Measurements from ENCODE around the gene MITF.

Gene MITF

DNA sequence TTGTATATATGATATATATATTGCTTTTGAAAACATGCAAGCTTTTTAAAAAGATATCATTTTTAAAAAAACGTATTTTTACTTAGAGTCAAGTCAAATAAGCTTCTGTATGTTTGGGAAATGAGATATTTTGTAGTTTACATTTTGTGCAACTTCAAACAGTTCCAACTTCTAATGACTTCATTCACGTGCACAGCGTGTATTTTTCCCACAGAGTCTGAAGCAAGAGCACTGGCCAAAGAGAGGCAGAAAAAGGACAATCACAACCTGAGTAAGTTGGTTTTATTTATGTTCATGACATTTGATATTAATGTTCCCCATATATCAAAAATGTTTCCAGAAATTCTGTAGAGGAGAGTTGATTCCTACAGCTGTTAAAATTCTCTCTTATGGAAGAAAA is 212.4 kb downstream of the MITF start:
- H3K27me3 ChIP-seq (ENCODE audit: control insufficient read depth, insufficient read depth, low read length): no peaks in the 10 kb centered on the region
- H3K27ac ChIP-seq (ENCODE audit: low read depth, low read length): no peak overlapping the region
- H3K4me3 ChIP-seq (ENCODE audit: low read length): no peak overlapping the region
- H3K36me3 ChIP-seq (ENCODE audit: control insufficient read depth, insufficient read depth, low read length): no peaks in the 10 kb centered on the region
- H3K4me1 ChIP-seq (ENCODE audit: control insufficient read depth, insufficient read depth, low read length): no peaks in the 10 kb centered on the region
- no peak overlapping the region for H3K9ac ChIP-seq (ENCODE audit: low read length)

DNA sequence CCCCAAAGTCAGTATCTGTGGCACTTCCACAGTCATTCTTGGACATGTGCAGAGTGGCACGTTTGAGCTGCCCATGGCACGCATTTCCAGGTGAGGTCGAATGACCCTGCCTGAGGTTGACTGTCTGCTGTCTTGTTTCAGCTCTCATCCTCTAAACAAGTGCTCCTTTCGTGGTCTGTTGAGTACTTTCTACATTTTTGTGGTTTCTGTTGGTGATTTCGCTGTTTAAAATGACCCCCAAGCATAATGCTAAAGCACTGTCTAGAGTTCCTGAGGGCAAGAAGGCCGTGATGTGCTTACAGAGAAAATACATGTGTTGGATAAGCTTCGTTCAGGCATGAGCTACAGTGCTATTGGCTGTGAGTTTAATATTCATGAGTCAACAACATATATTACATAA is 220.3 kb downstream of the MITF start:
- Histone ChIP-seq H3K4me1 (ENCODE audit: control insufficient read depth, insufficient read depth, low read length) (no peaks in the 10 kb centered on the region), H3K27ac (ENCODE audit: low read depth, low read length) (no peak overlapping the region), H3K27me3 (ENCODE audit: control insufficient read depth, insufficient read depth, low read length) (no peaks in the 10 kb centered on the region), H3K4me3 (ENCODE audit: low read length) (no peak overlapping the region), H3K9ac (ENCODE audit: low read length) (no peak overlapping the region), H3K36me3 (ENCODE audit: control insufficient read depth, insufficient read depth, low read length) (peaks cover 4% of the 10 kb centered on the region)

DNA sequence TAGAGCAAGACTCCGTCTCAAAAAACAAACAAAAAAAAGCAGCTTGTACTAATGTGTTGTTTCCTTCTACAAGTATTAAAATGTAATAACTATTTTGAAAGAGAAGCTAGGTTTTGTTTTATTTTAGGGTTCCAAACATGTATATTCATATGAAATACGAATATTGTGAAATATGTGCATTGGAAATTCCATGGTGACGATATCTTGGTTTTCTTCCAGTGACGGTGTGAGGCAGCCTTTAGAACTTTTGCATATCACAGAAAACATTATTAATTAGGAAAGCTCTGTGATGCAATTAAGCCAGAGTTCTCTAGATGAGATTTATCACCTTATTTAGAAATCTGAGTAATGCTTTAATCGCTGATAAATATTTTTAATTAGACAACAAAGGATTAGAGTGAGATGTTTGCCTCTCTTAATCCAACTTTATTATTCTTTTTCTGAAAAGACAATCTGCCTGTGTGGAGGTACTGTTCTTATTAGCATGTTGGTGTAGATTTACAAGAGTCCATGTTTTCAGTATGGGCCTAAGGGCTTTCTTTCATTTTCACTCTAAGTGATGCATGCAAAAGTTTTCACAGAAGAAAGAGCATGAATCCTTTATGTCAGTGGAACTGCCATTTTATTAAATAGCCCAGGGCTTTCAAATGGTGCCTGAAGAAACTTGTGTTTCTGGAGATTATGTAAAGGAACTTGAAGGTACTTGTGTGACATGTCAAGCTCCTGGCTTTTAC is 222.6 kb downstream of the MITF start:
- Histone ChIP-seq H3K4me1 (ENCODE audit: control insufficient read depth, insufficient read depth, low read length) (no peaks in the 10 kb centered on the region), H3K27ac (ENCODE audit: low read depth, low read length) (no peak overlapping the region), H3K4me3 (ENCODE audit: low read length) (no peak overlapping the region), H3K9ac (ENCODE audit: low read length) (no peak overlapping the region), H3K36me3 (ENCODE audit: control insufficient read depth, insufficient read depth, low read length) (peaks cover 7% of the 10 kb centered on the region), H3K27me3 (ENCODE audit: control insufficient read depth, insufficient read depth, low read length) (no peaks in the 10 kb centered on the region)

DNA sequence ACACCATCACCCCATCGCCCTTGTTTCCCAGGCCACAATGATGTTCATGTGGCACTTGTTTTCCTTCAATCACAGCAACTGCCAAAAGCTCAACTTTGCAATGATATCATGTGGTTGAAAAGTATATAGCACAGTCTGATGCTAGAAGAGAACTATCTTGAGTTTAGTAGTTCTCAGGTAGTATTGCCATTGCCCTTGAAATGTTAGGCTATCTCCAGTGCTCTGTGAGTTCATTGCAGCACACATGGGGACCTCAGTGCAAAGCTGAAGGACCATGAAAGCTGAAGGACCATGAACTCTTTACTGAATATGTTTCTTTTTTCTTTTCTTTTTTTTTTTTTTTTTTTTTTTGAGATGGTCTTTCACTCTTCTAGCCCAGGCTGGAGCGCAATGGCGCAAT is 224.4 kb downstream of the MITF start:
- no peak overlapping the region for H3K27ac ChIP-seq (ENCODE audit: low read depth, low read length)
- H3K9ac ChIP-seq (ENCODE audit: low read length): no peak overlapping the region
- peaks cover 7% of the 10 kb centered on the region for H3K36me3 ChIP-seq (ENCODE audit: control insufficient read depth, insufficient read depth, low read length)
- no peaks in the 10 kb centered on the region for H3K27me3 ChIP-seq (ENCODE audit: control insufficient read depth, insufficient read depth, low read length)
- H3K4me3 ChIP-seq (ENCODE audit: low read length): no peak overlapping the region
- no peaks in the 10 kb centered on the region for H3K4me1 ChIP-seq (ENCODE audit: control insufficient read depth, insufficient read depth, low read length)

DNA sequence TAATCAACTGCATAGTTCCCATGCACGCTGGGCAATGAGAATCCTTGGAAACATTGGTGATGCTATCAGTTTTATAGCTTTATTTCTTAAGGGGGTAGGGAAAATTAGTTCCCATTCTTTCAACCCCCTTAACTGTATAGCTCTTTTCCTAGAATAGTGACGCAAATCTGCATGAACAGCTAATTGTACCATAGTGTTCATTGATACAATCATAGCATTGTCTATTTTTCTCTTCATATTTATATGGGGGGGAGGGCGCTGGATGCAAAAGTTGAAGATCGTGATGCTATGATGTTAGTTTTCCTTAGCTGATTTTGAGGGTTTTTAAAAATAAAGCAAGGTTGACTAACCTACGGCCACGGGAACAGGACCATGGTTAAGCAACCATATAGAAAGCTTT is 227.9 kb downstream of the MITF start:
- Histone ChIP-seq H3K27ac (ENCODE audit: low read depth, low read length) (no peak overlapping the region), H3K27me3 (ENCODE audit: control insufficient read depth, insufficient read depth, low read length) (no peaks in the 10 kb centered on the region), H3K36me3 (ENCODE audit: control insufficient read depth, insufficient read depth, low read length) (peaks cover 3% of the 10 kb centered on the region)

DNA sequence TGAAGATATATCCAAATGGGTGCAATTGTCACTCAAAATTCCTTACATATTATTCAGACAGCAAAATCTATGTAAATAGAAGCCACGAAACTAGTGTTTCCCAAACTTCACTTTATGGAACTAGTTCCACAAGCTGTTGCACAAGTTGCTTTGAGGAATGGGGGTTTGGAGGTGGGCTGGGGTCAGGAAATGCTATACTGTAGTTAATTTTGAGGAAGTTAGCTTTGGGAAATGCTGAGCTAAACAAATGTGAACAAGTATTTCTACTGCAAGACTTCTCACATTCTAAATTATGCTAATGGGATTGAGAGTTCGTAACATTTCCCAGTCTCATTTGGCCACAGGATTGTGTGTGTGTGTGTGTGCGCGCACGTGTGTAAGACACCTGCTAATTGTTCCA is 231.6 kb downstream of the MITF start:
- H3K4me1 ChIP-seq (ENCODE audit: control insufficient read depth, insufficient read depth, low read length): peaks cover 2% of the 10 kb centered on the region

More for the DNA sequence above, 227.9 kb downstream of the MITF start:
- H3K4me3 ChIP-seq (ENCODE audit: low read length): no peak overlapping the region
- H3K9ac ChIP-seq (ENCODE audit: low read length): no peak overlapping the region
- H3K4me1 ChIP-seq (ENCODE audit: control insufficient read depth, insufficient read depth, low read length): peaks cover 2% of the 10 kb centered on the region

DNA sequence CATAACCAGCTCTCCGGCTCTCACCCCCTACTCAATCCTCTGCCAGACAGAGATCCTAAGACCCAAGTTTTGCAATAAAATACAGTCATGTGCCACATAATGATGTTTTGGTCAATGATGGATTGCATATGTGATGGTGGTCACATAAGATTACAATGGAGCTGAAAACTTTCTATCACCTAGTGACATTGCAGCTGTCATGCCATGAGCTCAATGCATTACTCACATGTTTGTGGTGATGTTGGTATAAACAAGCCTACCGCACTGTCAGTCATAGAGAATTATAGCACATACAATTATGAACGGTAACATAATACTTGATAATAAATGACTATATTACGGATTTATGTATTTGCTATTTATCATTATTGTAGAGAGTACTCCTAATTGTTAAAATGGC is 233.4 kb downstream of the MITF start:
- H3K36me3 ChIP-seq (ENCODE audit: control insufficient read depth, insufficient read depth, low read length): no peaks in the 10 kb centered on the region
- H3K27ac ChIP-seq (ENCODE audit: low read depth, low read length): no peak overlapping the region
- peaks cover 2% of the 10 kb centered on the region for H3K4me1 ChIP-seq (ENCODE audit: control insufficient read depth, insufficient read depth, low read length)
- no peak overlapping the region for H3K4me3 ChIP-seq (ENCODE audit: low read length)
- H3K27me3 ChIP-seq (ENCODE audit: control insufficient read depth, insufficient read depth, low read length): no peaks in the 10 kb centered on the region
- H3K9ac ChIP-seq (ENCODE audit: low read length): no peak overlapping the region

More for the DNA sequence above, 231.6 kb downstream of the MITF start:
- Histone ChIP-seq H3K36me3 (ENCODE audit: control insufficient read depth, insufficient read depth, low read length) (no peaks in the 10 kb centered on the region), H3K9ac (ENCODE audit: low read length) (no peak overlapping the region), H3K4me3 (ENCODE audit: low read length) (no peak overlapping the region), H3K27ac (ENCODE audit: low read depth, low read length) (no peak overlapping the region), H3K27me3 (ENCODE audit: control insufficient read depth, insufficient read depth, low read length) (no peaks in the 10 kb centered on the region)

DNA sequence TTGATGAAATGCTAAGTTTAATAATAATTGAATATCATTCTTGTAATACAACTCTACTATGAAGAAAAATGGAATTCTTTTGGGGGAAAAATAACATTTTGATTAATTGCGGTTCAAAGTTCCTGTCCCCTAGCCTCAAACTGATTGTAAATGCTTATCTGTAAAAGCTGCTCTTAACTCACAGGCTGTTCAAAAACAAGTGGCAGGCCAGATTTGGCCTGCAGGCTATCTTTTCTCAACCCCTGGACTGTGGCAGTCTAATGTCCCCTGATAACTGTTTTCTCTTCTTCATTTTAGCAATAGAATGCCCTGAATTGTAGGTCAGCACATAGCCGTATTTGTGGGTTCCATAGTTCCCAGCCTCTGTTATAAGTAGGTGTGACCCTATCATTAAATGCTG is 236.8 kb downstream of the MITF start:
- H3K4me1 ChIP-seq (ENCODE audit: control insufficient read depth, insufficient read depth, low read length): peaks cover 2% of the 10 kb centered on the region
- H3K27ac ChIP-seq (ENCODE audit: low read depth, low read length): no peak overlapping the region
- no peaks in the 10 kb centered on the region for H3K27me3 ChIP-seq (ENCODE audit: control insufficient read depth, insufficient read depth, low read length)
- no peak overlapping the region for H3K4me3 ChIP-seq (ENCODE audit: low read length)
- H3K36me3 ChIP-seq (ENCODE audit: control insufficient read depth, insufficient read depth, low read length): no peaks in the 10 kb centered on the region
- no peak overlapping the region for H3K9ac ChIP-seq (ENCODE audit: low read length)

DNA sequence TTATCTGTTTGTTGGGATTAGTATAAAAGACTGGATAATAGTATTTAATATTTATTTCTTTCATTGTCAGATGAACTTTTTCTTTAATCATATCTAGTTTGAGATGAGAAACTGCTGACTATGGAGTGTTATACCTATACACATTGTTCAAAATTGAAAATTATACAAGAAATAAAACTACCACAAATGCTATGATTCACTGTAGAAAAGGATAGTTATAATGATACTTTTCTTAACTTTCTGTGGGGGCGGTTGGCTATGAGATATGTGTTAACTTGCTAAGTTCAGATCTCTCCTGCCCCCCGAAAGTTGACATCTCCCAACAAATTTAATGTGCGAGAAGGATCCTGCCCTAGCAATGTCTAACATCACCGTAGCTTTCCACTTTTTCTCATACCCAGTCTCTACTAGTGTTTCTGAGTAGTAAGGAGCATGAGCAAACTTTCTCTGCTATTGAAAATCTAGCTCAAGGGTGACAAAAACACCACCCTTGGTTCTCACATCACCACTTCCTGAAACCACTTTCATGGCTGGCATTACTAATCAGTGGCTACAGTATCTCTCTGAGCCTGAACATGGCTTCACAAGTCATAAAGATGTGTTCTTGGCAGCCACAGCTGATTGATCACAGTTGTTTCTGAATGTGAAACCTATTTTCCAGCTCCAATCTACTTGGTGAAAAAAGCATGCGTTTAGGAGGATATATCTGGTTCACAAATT is 244.4 kb downstream of the MITF start:
- Histone ChIP-seq H3K4me1 (ENCODE audit: control insufficient read depth, insufficient read depth, low read length) (no peaks in the 10 kb centered on the region), H3K4me3 (ENCODE audit: low read length) (no peak overlapping the region), H3K9ac (ENCODE audit: low read length) (no peak overlapping the region), H3K27me3 (ENCODE audit: control insufficient read depth, insufficient read depth, low read length) (no peaks in the 10 kb centered on the region), H3K36me3 (ENCODE audit: control insufficient read depth, insufficient read depth, low read length) (no peaks in the 10 kb centered on the region), H3K27ac (ENCODE audit: low read depth, low read length) (no peak overlapping the region)

DNA sequence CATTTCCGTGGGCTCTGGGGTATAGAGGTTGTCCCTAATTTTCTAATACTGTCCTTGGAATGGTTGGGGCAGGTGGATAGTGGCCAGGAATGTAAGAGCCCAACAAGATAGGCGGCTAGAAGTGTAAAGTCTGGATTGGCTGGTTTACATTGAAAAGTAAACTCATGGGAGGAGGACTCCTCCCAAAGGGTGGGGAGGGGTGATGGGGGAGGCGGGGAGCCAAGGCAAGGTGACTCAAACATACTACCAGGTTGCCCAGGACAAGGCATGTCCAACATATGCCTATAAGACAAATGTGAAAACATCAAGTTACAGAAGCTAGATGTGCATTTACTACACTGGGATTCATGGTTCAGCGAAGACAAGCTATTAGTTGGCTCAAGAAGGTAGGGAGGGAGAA is 246.0 kb downstream of the MITF start:
- Histone ChIP-seq H3K4me1 (ENCODE audit: control insufficient read depth, insufficient read depth, low read length) (no peaks in the 10 kb centered on the region), H3K9ac (ENCODE audit: low read length) (no peak overlapping the region), H3K4me3 (ENCODE audit: low read length) (no peak overlapping the region), H3K36me3 (ENCODE audit: control insufficient read depth, insufficient read depth, low read length) (no peaks in the 10 kb centered on the region), H3K27me3 (ENCODE audit: control insufficient read depth, insufficient read depth, low read length) (no peaks in the 10 kb centered on the region), H3K27ac (ENCODE audit: low read depth, low read length) (no peak overlapping the region)

DNA sequence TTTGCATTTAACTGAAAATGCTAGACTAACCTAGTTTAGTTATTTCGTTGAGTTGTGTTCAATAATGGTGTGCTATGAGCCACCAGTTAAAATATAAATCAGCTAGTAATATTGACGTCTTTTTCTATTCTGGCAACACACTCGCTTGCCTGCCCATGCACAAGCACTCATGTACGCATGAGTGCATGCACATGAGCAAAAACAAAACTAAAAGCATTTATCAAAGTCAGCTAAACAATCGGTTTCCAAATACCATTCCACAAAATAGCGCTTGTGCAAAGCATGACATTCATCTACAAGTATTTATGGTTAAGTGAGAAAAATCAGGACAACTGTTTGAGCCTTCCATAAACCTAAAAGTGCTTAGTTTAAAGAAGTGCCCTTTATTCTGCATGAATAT is 247.2 kb downstream of the MITF start:
- Histone ChIP-seq H3K4me1 (ENCODE audit: control insufficient read depth, insufficient read depth, low read length) (no peaks in the 10 kb centered on the region), H3K27me3 (ENCODE audit: control insufficient read depth, insufficient read depth, low read length) (no peaks in the 10 kb centered on the region), H3K9ac (ENCODE audit: low read length) (no peak overlapping the region), H3K36me3 (ENCODE audit: control insufficient read depth, insufficient read depth, low read length) (no peaks in the 10 kb centered on the region), H3K4me3 (ENCODE audit: low read length) (no peak overlapping the region), H3K27ac (ENCODE audit: low read depth, low read length) (no peak overlapping the region)

DNA sequence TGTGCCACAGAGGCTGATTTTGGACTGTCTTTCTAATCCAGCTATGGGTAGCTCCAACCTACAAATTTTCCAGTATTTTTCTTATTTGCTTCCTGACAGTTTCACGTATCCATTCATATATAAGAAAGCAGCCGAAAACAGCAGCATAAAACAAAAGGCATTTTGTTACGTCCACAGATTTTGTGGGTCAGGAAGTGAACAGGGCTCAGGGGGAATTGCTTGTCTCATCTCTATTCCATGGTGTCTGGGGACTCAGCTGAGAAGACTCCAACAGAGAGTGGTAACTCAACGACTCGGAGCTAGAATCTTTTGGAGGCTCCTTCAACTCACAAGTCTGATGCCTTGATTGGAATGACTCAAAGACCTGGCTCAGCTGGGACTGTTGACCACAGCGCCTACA is 248.6 kb downstream of the MITF start:
- Histone ChIP-seq H3K36me3 (ENCODE audit: control insufficient read depth, insufficient read depth, low read length) (no peaks in the 10 kb centered on the region), H3K4me3 (ENCODE audit: low read length) (no peak overlapping the region), H3K9ac (ENCODE audit: low read length) (no peak overlapping the region), H3K27ac (ENCODE audit: low read depth, low read length) (no peak overlapping the region), H3K4me1 (ENCODE audit: control insufficient read depth, insufficient read depth, low read length) (no peaks in the 10 kb centered on the region), H3K27me3 (ENCODE audit: control insufficient read depth, insufficient read depth, low read length) (no peaks in the 10 kb centered on the region)

DNA sequence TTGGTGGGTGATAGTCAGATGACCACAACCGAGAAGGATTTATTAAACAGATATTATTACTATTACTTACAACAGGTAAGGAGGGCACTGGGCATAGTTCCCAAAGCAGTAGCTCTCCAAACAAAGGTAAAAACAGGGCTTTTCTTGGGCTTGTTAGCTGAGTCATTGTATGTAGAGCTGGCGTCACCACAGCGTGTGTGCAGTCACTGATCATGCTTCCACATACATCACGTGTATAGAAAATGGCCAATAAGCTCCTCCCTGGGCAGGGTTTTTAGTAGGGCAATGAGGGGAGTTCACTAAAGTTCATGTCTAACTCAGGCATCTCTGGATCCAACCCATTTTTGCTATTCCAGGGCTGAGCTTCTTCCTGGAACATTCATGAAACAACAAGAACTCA is 254.5 kb downstream of the MITF start:
- H3K9ac ChIP-seq (ENCODE audit: low read length): no peak overlapping the region
- no peaks in the 10 kb centered on the region for H3K4me1 ChIP-seq (ENCODE audit: control insufficient read depth, insufficient read depth, low read length)
- H3K27me3 ChIP-seq (ENCODE audit: control insufficient read depth, insufficient read depth, low read length): no peaks in the 10 kb centered on the region
- no peak overlapping the region for H3K27ac ChIP-seq (ENCODE audit: low read depth, low read length)
- no peak overlapping the region for H3K4me3 ChIP-seq (ENCODE audit: low read length)
- no peaks in the 10 kb centered on the region for H3K36me3 ChIP-seq (ENCODE audit: control insufficient read depth, insufficient read depth, low read length)

All from rectal smooth muscle tissue (tissue), 1 donor.